GM18507 (cell line): Measurements from ENCODE around the gene COLEC11.

Experiments used
- DNase-seq: peaks from one replicate; pipeline ENCODE4 v3.0.0; 2011; ENCODE audit warnings: low read depth; ENCODE audit not compliant: insufficient read length; ENCODE audit errors: extremely low spot score
- FAIRE-seq: peaks from 2 replicates; lab custom pipeline; 2011; peaks lifted over from hg19 to GRCh38; lab: Jason Lieb, UNC

The COLEC11 gene

DNA sequence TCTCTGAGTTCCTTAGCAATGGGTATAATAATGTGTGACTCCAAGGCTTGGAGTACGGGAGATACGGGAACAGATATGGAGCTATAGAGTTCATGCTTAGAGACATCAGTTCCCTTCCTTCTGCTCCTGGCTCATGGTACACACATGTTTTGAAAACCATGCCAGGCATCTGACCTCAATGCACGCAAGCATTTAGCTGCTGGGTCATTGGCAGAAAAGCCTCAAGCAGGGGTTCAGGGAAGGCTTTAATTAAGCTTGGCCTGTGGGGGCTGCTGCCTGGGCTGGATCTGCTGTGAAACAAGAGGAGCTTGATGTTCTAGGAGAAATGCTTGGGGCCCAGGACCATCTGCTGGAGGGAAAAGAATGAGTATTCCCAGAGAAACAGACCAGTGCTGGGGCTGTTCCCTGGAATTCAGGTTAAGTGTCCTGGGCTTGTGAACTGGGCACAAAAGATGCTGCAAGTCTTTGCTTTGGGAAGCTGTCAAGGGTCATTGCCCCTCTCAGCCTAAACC is 66.3 kb downstream of the COLEC11 start:
- FAIRE-seq (no peak), DNase-seq (no peak)

DNA sequence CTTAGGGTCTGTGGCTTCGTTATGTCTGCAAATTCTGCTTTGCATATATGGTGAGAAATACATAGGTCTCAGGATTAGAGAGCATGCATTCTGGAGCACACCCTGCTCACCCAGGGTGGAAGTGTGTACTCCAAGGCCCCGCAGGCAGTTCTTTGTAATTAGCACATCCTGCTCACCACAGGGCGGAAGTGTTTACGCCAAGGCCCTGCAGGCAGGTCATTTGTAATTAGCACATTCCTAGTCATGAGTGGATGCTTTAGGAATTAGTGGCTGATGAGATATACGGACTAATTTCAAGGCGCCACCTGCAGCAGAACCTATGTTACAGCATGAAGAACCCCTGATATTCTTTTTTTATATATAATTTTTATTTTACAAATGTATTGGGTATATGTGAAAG is 67.3 kb downstream of the COLEC11 start:
- DNase-seq (no peak), FAIRE-seq (no peak)

DNA sequence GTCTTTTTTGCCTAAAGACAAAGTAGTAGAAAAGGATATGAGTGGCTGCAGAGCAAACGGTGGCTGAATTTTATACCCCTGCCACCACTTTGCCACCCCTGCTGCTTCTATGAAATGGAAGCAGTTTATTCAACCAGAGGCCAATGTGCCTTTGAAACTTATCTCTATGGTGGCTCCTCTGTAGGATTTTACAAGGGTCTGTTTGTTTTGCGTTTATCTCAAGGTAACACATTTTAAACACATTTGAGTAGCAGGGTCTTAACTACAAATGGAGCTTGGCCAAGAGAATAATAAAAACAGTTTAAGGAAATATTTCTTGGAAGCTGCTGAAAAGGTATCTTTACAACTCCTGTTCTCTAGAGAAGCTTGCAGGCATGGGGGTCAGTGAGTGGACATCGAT is 69.2 kb downstream of the COLEC11 start:
- FAIRE-seq = no peak
- no peak for DNase-seq

DNA sequence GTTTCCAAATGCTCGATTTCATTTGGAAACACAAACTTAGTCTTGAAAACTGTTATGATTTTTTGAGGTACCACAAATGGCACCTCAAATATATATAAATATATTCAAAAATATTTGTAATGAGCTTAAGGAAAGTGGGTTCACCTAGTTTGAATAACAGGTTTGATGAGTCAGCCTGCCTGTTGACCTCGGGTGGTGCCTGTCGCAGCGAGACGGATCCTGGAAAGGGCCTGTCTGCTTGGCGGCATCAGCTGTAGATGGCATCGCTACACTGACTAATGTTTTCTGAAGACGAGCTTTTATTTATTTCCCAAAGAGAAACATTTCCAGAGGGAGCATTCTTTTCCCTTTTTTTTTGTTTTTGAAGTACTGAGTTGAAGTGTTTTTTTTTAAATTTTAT is 70.0 kb downstream of the COLEC11 start:
- FAIRE-seq (no peak), DNase-seq (no peak)

DNA sequence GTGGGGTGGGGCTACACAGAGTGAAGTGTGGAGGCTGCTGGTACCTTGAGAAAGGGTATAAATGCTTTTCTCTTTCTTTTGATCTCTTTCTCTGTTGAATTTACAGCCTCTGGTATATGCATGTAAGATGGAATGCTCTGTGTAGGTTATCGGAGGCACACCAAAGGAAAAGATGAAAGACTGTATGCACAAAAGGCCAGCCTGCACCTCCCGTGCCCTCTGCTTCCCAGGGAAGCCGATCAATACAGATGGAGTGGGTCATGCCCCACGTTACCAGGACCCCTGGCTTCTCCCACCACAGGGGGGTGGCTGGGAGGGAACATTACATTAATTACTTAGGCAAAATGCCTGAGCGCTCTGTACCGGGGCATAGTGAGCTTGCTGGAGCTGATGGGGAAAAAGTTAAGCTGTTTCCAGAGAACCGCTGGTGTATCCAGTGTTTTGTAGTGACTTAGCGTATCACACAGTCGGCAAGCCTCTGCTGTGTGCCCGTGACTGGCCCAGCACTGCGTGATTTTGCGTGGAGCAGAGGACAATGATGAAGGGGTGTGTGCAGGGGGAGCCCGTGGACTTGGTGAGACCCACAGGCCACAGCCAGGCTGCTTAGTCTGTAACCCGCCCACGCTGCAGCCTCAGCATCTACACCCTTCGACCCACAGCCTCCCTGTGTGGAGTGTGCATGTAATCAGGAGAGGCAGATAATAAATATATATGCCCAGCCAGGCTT is 71.1 kb downstream of the COLEC11 start:
- no peak for DNase-seq
- FAIRE-seq = no peak

DNA sequence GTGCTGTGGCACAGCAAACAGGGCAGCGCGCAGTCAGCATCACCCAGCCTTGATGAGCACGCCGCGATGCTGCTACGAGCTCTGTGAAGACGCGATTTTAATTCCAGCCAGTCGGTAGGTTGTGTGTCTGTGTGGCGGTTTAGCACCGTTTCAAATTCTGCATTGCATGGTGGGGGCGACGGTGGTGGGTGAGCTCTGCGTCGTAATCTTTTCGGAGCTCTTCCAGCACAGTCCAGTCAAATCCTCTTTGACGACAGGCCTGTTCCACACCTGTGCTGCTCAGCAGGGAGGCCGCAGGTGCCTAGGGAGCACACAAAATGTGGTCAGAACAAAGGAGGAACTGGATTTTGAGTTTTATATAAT is 71.7 kb downstream of the COLEC11 start:
- no peak for FAIRE-seq

DNA sequence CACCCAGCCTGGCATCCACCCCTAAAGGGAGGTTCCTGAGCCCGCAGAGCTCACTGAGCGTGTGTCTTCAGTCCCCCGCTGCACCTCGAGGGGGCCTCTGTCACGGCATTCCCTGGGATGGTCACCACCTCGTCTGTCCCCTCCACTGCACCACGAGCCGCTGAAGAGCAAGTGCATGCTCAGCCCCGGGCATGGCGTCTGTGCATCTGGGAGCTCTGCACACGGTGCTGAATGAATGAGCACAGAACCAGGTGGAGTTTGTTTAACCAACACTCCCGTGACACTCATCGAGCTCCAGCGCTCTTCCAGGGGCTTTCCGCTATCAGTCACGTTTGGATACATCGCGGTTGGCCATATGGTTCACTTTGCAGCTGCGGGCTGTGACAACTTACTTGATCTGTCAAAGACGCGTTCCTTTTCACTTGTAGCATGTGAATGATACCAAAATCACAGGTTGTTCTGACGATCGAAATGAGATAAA is 72.3 kb downstream of the COLEC11 start:
- no peak for DNase-seq
- no peak for FAIRE-seq

More for the DNA sequence above, 71.7 kb downstream of the COLEC11 start:
- no peak for DNase-seq

DNA sequence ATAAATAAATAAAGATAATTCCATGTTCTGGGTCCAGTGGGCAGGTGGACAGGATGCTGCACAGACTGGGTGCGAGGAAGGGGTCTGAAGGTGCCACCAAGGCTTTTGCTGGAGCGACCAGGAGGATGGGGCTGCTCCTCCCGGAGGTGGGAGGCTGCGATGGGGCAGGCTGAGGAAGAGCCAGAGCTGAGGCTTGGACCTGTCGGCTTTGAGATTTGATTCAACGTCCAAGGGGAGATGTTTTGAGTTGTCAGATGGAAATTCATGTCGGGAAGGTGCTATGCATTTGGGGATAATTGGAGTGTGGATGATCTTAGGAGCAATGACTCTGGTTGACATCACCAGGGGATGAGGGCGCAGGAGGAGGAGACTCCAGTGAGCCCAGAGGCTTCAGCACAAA is 74.7 kb downstream of the COLEC11 start:
- no peak for DNase-seq
- FAIRE-seq = no peak

DNA sequence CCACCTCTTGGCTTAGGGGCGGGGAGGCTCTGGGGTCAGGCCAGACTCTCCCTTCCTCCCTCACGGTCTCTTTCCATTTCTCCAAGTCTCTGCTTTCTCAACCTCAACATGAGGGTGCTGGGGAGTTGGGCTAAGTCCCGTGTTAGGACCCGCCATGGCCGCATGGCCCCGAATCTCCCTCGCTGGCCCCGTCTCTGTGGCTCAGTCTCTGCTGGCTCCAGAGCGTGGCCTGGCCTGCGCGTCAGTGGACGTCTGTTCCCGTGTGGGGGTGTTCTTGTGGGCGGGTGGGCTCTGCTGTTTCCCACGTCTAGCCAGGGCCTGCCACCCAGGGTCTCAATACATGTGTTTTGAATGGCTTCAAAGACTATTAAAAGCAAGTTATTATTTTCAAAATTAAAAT is 75.5 kb downstream of the COLEC11 start:
- FAIRE-seq (no peak), DNase-seq (no peak)

DNA sequence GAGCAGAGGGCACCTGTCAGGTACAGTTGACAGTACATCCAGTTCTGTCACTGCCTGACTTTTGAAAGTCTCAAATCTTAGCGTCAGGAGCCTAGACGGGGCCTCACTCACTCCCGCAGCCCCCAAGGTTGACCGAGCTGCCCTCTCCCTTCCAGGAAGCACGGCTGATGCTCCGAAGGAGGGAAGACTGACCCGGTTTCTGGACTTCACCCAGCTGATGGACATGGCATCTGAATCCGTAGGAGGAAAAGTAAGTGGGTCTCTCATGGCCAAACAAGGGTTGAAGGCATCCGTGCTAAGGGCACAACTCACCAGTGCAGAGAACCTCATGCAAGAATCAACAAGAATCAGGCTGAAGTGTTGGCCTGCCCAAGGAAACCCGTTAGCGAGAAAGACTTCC is 76.0 kb downstream of the COLEC11 start:
- FAIRE-seq = no peak

DNA sequence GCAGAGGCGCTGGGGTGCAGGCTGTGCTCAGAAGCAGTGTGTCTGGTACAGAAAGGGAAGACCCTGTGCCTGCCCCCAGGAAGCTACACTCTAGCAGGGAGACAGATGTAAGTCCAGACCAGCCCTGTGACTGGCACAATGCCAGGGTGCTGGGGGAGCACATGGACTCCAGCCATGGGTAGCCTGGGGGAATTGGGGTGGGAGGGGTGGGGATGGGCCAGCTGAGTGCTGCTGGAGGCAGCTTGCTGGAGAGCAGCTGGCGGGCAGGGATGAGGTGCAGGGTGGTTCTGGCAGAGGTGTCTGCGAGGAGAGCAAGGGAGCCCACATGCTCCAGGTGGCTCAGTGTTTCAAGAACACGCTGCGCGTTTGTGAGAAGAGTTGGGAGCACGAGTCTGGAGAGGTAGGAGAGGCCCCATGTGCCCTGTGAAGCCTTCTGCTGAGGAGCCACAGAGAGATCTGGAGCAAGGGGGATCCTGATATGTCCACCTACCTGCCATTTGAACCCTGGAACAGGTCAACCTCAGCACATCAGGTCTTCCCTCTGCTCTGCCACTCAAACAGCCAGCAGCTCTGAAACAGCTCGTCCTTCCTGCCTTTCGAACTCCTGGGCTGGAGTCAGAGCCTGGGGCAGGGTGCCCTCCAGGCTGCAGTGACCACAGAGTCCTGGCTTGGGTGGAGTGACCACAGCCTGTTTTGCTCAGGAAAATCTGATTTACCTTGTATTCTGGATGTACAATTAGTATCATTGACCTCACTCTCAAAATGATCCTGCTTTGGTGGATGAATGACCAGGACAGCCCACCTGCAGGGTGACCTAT is 78.2 kb downstream of the COLEC11 start:
- no peak for FAIRE-seq
- DNase-seq = no peak

More for the DNA sequence above, 76.0 kb downstream of the COLEC11 start:
- DNase-seq = no peak

DNA sequence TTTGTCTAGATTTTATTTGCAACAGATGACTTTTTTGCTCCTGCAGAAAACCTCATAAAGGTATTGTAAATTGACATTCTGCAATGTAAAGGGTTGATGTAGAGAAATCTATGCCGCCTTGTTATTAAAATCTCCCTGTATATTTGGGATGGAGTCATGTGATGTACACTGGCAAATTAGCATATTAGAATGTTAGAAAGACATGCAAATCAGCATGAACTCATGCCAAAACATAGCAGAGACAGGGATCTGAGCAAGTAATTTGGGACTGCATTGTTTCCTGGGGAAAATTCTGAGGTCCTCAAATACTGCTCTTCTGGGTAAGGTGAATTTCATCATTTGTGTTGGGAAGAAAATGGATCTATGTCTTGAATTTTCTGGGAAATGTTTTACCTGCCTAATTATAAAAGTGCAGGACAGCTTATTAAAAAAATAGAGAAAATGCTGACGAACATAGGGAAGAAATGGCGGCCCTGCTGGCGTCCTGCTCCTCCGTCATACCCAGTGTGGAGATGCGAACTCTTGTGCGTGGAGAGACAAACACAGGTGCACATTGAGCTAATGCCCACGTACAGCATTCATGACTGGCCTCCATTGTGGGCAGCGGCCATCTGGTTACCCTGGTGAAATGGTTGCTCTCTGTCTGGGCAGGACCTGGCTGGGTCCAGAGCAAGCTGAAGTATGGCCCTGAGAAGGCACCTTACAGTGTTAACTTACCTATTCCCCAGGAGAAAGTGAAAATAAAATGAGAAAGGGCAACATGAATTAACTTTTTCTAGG is 79.3 kb downstream of the COLEC11 start:
- no peak for FAIRE-seq
- DNase-seq = no peak

DNA sequence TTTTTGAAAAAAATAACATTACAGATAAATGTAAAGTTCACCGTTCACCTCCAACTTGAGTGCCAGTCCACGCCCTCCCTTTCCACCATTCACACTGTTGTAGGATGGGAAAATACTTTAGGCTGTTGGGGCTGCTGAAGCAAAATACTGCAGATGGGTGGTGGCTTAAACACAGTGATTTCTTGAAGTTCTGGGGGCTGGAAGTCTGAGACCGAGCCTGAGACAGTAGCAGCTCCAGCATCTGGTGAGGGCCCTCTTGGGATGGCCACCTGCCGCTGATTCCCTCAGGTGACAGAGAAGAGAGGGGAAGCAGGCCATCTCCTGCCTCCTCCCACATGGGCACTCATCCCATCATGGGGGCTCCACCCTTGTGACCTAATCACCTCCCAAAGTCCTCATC is 80.8 kb downstream of the COLEC11 start:
- FAIRE-seq (no peak), DNase-seq (no peak)

DNA sequence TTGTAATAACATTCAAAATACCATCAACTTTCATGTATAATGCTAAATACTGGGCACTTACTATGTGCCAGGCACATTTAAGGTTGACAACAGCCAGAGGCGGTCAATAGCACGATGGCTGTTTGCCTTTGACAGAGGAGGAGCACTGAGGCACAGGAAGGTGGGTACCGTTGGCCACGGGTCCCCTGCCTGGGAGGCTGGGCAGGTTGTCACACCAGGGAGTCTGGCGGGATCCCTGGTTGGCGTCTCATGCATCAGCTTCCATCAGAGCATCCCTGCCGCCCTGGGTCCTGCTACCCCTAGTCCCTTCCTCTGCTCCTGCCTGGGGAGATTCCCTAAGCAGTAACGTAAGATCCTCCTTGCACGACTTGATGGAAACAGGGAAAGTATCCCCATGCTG is 82.5 kb downstream of the COLEC11 start:
- FAIRE-seq (no peak), DNase-seq (no peak)

DNA sequence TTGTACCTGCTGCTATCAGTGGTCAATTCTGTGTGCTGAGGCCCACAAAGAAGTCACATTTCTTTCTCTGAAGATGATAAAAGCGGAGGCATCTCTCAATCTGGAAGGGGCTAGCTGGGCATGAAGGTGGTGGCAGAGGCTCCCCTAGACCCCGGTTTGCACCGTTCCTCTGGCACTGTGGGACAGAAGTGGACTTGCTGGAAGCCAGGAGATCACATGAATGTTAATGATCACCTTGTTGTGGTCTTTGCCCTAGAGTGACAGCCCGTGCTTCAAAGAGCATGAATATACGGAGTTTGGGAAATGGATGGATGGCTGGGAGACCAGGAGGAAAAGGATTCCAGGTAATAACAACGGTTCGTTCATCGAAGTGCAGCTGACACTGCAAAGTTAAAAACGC is 83.3 kb downstream of the COLEC11 start:
- FAIRE-seq (no peak), DNase-seq (no peak)

DNA sequence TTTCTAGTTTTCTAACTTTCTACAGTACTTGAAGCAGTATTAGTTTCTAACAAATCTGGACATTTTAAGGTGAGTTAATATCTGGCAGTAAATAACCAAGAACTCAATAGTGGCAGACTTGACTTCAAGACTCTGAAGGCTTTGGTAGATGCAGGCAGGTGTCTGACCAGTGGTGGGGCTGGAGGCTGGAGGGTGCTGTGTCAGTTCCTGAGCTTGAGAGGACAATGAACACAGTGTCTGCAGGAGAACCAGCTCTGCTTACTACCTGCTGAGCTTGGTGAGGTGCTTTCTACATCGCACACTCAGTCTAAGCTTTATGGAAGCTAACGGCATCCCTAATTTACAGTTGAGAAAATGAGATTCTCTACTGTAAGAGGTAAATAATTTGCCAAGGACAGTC is 84.3 kb downstream of the COLEC11 start:
- no peak for DNase-seq
- FAIRE-seq = no peak

DNA sequence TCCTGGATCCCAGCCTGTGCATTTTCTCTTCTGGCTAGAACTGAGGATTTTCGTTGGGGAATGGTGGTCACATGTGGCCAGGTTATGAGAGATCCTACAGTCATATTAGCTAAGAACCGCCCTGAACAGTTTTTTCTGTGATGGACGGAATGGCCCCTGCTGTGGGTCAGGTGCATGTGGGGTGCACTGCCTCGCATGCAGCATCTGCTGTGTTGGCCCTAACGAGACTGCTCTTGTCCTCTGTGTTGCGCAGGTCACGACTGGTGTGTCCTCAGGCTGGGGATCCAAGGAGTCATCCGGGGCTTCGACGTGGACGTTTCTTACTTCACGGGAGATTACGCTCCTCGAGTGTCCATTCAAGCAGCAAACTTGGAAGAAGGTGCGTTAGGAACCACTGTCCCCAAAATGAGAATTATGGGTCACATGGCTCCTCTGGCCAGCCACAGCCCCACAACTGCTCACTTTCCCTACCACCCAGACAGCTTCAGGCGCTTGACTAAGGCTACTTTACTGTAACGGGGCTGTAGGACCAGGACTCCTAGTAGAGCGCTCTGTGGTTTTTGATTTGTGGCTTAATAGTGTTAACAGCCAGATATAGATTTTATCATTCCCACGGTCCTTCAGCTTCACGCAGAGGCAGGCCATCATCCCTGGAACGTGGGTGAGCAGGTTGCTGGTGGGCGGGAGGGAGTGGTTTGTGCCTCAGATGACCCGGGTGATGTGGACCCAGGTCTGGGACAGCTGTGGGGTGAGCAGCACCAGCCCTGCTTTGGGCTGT is 84.9 kb downstream of the COLEC11 start:
- DNase-seq (no peak), FAIRE-seq (no peak)

DNA sequence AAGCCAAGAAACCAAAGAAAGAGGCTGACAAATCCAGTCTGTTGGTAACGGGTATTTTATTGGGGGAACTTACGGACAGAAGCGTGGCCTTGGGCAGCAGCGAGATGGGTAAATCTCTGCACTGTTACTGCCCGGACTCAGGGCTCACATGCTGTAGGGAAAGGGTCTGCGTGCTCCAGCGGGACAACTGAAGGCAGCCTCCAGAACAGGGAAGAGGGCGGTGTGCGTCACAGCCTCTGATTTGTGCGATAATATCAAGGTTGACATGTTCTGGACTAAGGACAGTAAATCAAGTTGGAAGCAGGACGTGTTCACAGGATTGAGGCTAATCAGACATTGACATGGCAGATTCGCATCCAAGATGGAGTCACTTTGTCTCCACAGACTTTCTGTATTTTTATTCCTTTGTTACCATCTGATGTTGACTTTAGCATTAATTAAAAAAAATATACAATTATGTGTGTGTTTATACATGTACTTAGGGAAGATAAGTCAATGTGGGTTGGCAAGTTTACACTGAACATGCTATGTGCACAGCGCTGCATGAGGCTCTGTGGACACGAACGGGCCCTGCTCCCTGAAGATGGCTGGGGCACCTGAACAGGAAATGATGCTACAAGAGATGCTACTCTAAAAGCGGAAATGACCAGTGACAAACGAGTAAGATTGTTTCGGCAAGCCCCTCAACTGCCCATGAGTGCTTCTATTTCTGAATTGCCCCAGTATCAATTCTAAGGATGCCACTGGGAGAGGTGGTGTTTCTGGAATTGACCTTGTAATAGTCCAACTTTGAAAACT is 85.8 kb downstream of the COLEC11 start:
- DNase-seq = no peak

DNA sequence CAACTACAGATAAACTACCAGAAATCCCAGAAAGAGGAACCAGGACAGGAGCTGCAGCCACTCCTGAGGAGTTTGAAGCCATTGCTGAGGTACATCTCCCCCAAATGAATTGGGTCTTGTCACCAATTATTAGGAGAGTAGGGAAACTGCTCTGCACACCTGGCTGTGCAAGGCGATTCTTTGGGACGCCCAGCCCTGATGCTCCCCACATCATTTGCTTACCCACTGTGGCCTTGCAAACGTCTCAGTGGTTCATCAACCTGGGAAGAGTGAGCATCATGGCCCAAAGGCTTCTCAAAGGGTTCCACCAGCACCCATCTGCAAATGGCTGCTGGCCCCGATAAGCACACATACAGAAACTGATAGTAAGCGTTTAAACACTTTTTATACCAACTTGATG is 86.7 kb downstream of the COLEC11 start:
- DNase-seq (no peak), FAIRE-seq (no peak)

More for the DNA sequence above, 85.8 kb downstream of the COLEC11 start:
- FAIRE-seq = no peak
